ENCODE data around the gene PYY. TPM values are rescaled to one million over a fixed set of nuclear protein-coding genes. Genes with fewer than 3 reads are reported as not detected.

Gene PYY
- total and polyA plus RNA-seq, 10 of the 15 experiments (the other 5 are each of a cell fraction or from before 2014, with no cell fraction given), result 0.07 to 0.18 TPM; not detected in 8

DNA sequence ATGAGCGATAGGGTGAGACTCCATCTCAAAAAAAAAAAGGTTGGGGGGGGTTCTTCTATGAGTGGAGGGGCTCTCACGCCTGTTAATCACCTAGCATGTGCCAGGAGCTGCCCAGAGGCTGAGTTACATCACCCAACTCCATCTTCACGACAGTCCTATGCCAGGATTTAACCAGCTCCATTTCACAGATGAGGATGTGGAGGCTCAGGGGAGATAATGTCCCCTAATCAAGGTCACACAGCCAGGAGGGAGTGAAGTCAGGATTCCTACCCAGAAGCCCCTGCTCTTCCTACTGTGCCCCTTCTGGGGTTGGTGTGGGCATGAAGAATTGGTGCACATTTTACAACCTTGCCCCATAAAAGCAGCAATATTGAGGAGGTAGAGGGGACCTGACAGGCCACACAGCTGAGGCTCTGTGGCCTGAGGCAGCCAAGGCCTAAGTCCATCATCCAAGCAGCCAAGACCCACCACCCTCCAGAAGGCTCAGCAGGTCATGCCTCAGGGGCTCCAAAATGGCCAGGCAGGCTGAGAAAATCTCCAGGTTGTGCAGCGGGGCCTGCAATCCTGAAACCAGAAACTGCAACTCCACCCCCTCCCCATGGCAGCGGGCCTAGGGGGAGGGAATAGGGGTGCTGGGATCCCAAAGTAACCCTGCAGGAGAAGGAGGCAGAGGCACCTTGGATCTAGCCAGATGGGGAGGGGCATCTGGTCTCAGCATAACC lies 18.4 kb downstream of the PYY start (continued):
- TF ChIP-seq, protein P1, sequence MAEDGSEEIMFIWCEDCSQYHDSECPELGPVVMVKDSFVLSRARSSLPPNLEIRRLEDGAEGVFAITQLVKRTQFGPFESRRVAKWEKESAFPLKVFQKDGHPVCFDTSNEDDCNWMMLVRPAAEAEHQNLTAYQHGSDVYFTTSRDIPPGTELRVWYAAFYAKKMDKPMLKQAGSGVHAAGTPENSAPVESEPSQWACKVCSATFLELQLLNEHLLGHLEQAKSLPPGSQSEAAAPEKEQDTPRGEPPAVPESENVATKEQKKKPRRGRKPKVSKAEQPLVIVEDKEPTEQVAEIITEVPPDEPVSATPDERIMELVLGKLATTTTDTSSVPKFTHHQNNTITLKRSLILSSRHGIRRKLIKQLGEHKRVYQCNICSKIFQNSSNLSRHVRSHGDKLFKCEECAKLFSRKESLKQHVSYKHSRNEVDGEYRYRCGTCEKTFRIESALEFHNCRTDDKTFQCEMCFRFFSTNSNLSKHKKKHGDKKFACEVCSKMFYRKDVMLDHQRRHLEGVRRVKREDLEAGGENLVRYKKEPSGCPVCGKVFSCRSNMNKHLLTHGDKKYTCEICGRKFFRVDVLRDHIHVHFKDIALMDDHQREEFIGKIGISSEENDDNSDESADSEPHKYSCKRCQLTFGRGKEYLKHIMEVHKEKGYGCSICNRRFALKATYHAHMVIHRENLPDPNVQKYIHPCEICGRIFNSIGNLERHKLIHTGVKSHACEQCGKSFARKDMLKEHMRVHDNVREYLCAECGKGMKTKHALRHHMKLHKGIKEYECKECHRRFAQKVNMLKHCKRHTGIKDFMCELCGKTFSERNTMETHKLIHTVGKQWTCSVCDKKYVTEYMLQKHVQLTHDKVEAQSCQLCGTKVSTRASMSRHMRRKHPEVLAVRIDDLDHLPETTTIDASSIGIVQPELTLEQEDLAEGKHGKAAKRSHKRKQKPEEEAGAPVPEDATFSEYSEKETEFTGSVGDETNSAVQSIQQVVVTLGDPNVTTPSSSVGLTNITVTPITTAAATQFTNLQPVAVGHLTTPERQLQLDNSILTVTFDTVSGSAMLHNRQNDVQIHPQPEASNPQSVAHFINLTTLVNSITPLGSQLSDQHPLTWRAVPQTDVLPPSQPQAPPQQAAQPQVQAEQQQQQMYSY (CRISPR knock-in tag; IDR thresholded peaks at IDR 0.05), result no peak
- TF ChIP-seq ZNF207 (IDR thresholded peaks at IDR 0.05; ENCODE audit: borderline replicate concordance) (no peak), WRNIP1 (IDR thresholded peaks at IDR 0.05; ENCODE audit: borderline replicate concordance, low read depth, low read length) (no peak), BCL11A (IDR thresholded peaks at IDR 0.05; ENCODE audit: low read depth, low read length) (no peak), ZNF217 (IDR thresholded peaks at IDR 0.05) (no peak), ZNF622 (IDR thresholded peaks at IDR 0.05) (no peak), BRCA1 (IDR thresholded peaks at IDR 0.05; ENCODE audit: low read depth, low read length) (no peak)

DNA sequence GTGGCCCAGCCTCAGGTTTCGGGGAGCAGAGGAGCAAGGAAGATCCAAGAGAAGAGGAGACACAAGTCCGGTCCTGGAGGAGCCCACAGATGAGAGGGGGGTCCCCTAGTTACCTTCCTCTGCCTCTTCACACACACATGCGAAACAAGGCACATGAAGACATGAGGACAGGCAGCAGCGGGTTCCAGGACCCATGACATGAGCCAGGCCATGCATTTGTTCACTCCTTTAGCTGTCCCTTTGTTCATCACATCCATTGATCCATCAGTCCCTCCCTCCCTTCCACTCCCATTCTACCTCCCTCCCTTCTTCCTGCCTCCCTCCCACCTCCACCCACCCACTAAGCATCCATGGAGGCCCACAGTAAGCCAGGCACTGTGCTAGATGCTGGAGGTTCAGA lies 20.8 kb downstream of the PYY start:
- Histone ChIP-seq H3K36me3 (ENCODE audit: control insufficient read depth in 2 of 2, insufficient read depth in 2 of 2, low read length in 1 of 2) (no peaks in the 10 kb centered on the region), H3K27me3 (replicated peaks in 1 of 2; ENCODE audit: control insufficient read depth in 2 of 2, insufficient read depth in 2 of 2, low read length in 1 of 2) (no peaks in the 10 kb centered on the region), H3K4me1 (ENCODE audit: control insufficient read depth, insufficient read depth, low read length) (no peaks in the 10 kb centered on the region), H4K20me1 (ENCODE audit: control insufficient read depth, insufficient read depth) (no peaks in the 10 kb centered on the region), H3K4me2 (ENCODE audit: control insufficient read depth, insufficient read depth) (no peak overlapping the region), H3K9ac (ENCODE audit: control insufficient read depth, insufficient read depth, low read length) (no peak overlapping the region), H3K9me3 (replicated peaks; ENCODE audit: control insufficient read depth, insufficient read depth, low read length) (no peaks in the 10 kb centered on the region), H3K27ac (ENCODE audit: control insufficient read depth, insufficient read depth) (no peak overlapping the region), H3K4me3 (no peak overlapping the region), H3K79me2 (ENCODE audit: control insufficient read depth, insufficient read depth, low read length) (no peaks in the 10 kb centered on the region), H2AFZ (ENCODE audit: control insufficient read depth, low read depth, low read length) (no peak overlapping the region)
- intact Hi-C loops (cut with micrococcal nuclease; ENCODE audit: unreplicated experiment), result no loop called here
- in situ Hi-C loops (cut with MboI), result no loop called here
- ATAC-seq (no peak), FAIRE-seq (no peak), DNase-seq (ENCODE audit: low read depth, low spot score) (no peak)
- ChIA-PET POLR2A (no interaction called here), SMC1A (ENCODE audit: uncharacterized antibody, unreplicated experiment) (no interaction called here), CTCF (no interaction called here), RAD21 (ENCODE audit: unreplicated experiment) (no interaction called here)
- no TSS peak for BruUV-seq (replicated peaks)
- WGBS (ENCODE audit: insufficient coverage, insufficient replicate concordance, low lambda C conversion rate, missing lambda C conversion rate), result 14% methylated on average over 4 of the region's 4 CpGs
- TF ChIP-seq CHD2 (IDR thresholded peaks at IDR 0.05; ENCODE audit: borderline replicate concordance, low read depth, low read length), result no peak
- TF ChIP-seq RB1 (IDR thresholded peaks at IDR 0.05; ENCODE audit: borderline replicate concordance), result no peak
- TF ChIP-seq TARDBP (IDR thresholded peaks at IDR 0.05; ENCODE audit: borderline replicate concordance), result no peak
- no peak for TF ChIP-seq RBBP5 (conservative IDR thresholded peaks at IDR 0.05)
- TF ChIP-seq ATF7 (IDR thresholded peaks at IDR 0.05; ENCODE audit: low read depth), result no peak
- no peak for TF ChIP-seq EP300 (IDR thresholded peaks at IDR 0.05; ENCODE audit: borderline replicate concordance in 1 of 2, control insufficient read depth in 1 of 2, low read depth in 2 of 2, low read length in 2 of 2)
- no peak for TF ChIP-seq PAX5 (IDR thresholded peaks at IDR 0.05; ENCODE audit: borderline replicate concordance, low read depth, low read length)
- no peak for TF ChIP-seq POLR2AphosphoS2 (IDR thresholded peaks at IDR 0.05; ENCODE audit: low read depth, low read length)
- TF ChIP-seq, protein P2, sequence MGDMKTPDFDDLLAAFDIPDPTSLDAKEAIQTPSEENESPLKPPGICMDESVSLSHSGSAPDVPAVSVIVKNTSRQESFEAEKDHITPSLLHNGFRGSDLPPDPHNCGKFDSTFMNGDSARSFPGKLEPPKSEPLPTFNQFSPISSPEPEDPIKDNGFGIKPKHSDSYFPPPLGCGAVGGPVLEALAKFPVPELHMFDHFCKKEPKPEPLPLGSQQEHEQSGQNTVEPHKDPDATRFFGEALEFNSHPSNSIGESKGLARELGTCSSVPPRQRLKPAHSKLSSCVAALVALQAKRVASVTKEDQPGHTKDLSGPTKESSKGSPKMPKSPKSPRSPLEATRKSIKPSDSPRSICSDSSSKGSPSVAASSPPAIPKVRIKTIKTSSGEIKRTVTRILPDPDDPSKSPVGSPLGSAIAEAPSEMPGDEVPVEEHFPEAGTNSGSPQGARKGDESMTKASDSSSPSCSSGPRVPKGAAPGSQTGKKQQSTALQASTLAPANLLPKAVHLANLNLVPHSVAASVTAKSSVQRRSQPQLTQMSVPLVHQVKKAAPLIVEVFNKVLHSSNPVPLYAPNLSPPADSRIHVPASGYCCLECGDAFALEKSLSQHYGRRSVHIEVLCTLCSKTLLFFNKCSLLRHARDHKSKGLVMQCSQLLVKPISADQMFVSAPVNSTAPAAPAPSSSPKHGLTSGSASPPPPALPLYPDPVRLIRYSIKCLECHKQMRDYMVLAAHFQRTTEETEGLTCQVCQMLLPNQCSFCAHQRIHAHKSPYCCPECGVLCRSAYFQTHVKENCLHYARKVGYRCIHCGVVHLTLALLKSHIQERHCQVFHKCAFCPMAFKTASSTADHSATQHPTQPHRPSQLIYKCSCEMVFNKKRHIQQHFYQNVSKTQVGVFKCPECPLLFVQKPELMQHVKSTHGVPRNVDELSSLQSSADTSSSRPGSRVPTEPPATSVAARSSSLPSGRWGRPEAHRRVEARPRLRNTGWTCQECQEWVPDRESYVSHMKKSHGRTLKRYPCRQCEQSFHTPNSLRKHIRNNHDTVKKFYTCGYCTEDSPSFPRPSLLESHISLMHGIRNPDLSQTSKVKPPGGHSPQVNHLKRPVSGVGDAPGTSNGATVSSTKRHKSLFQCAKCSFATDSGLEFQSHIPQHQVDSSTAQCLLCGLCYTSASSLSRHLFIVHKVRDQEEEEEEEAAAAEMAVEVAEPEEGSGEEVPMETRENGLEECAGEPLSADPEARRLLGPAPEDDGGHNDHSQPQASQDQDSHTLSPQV (IDR thresholded peaks at IDR 0.05), result no peak
- no peak for TF ChIP-seq ZBED1 (IDR thresholded peaks at IDR 0.05; ENCODE audit: borderline replicate concordance)

All from GM12878 (cell line).